Measurements from ENCODE around the gene BEAN1.

DNA sequence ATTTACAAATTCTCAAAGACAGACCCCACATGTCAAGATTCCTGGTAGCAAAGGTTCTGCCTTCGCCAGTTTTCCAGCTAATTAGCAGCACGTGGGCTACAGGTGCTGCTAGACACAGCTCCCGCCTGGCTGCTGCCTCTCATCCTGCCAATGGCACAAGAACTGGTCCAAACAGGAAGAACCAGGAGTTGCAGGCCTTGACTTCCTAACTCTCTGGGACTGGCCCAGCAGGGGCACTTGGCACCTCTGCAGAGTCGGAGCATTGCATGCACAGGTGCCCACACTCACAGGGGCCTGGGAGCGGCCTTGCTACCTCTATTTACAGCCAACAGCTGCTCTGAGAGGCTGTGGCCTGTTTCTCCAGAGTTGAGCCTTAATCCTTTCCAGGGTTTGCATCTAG, 83.2 kb downstream of the BEAN1 start:
- TF ChIP-seq, protein P1, sequence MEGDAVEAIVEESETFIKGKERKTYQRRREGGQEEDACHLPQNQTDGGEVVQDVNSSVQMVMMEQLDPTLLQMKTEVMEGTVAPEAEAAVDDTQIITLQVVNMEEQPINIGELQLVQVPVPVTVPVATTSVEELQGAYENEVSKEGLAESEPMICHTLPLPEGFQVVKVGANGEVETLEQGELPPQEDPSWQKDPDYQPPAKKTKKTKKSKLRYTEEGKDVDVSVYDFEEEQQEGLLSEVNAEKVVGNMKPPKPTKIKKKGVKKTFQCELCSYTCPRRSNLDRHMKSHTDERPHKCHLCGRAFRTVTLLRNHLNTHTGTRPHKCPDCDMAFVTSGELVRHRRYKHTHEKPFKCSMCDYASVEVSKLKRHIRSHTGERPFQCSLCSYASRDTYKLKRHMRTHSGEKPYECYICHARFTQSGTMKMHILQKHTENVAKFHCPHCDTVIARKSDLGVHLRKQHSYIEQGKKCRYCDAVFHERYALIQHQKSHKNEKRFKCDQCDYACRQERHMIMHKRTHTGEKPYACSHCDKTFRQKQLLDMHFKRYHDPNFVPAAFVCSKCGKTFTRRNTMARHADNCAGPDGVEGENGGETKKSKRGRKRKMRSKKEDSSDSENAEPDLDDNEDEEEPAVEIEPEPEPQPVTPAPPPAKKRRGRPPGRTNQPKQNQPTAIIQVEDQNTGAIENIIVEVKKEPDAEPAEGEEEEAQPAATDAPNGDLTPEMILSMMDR (IDR thresholded peaks at IDR 0.05), result no peak
- TF ChIP-seq POLR2A (IDR thresholded peaks at IDR 0.05), result no peak

Data from Peyer's patch (tissue), 4 donors.